ENCODE results near the gene GNB4.

GRCh38 chr3:179418610-179419009 lies 32.7 kb downstream of the GNB4 start:
- TF ChIP-seq POLR2A (IDR thresholded peaks at IDR 0.05): no peak
- TF ChIP-seq CTCF (IDR thresholded peaks at IDR 0.05): no peak

All from esophagus squamous epithelium (tissue), 4 donors.